Measurements from ENCODE around the gene PRR7. TPM values are rescaled to one million over a fixed set of nuclear protein-coding genes. Genes with fewer than 3 reads are reported as not detected.

PRR7 gene
- total and polyA plus RNA-seq, 8 donors, result 0.61 to 3.7 (median 1.1) TPM; not detected in 4

GRCh38 chr5:177504086-177505056 lies 57.8 kb downstream of the PRR7 start:
- H3K36me3 ChIP-seq, result peaks cover 0 to 22% (median 12%) of the 10 kb centered on the region in 4 donors
- WGBS, 5 donors, result 85 to 92% (median 91%) methylated on average over 23 to 47 of the region's 47 CpGs
- no peak for DNase-seq
- H3K9me3 ChIP-seq, result no peaks in the 10 kb centered on the region
- no peaks in the 10 kb centered on the region for H3K27me3 ChIP-seq
- H3K27ac ChIP-seq, result no peak overlapping the region
- no peak for TF ChIP-seq POLR2A (IDR thresholded peaks at IDR 0.05)
- TF ChIP-seq, protein P1, sequence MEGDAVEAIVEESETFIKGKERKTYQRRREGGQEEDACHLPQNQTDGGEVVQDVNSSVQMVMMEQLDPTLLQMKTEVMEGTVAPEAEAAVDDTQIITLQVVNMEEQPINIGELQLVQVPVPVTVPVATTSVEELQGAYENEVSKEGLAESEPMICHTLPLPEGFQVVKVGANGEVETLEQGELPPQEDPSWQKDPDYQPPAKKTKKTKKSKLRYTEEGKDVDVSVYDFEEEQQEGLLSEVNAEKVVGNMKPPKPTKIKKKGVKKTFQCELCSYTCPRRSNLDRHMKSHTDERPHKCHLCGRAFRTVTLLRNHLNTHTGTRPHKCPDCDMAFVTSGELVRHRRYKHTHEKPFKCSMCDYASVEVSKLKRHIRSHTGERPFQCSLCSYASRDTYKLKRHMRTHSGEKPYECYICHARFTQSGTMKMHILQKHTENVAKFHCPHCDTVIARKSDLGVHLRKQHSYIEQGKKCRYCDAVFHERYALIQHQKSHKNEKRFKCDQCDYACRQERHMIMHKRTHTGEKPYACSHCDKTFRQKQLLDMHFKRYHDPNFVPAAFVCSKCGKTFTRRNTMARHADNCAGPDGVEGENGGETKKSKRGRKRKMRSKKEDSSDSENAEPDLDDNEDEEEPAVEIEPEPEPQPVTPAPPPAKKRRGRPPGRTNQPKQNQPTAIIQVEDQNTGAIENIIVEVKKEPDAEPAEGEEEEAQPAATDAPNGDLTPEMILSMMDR (IDR thresholded peaks at IDR 0.05), result no peak
- no peak overlapping the region for H3K4me3 ChIP-seq
- peaks cover 0 to 18% (median 9%) of the 10 kb centered on the region in 4 donors for H3K4me1 ChIP-seq
- intact Hi-C loops (cut with DNase I; ENCODE audit: low total_unique reads), result loop anchor here (5.0 kb wide), 1 partner anchor 112 kb away; no protein-coding TSS in a partner anchor

GRCh38 chr5:177505075-177505474 lies 58.5 kb downstream of the PRR7 start:
- no peak overlapping the region for H3K4me3 ChIP-seq
- 95 to 100% (median 98%) methylated on average over 3 to 4 of the region's 4 CpGs for WGBS, 5 donors
- no peak for DNase-seq
- intact Hi-C loops (cut with DNase I; ENCODE audit: low total_unique reads), result no loop called here
- no peak overlapping the region for H3K27ac ChIP-seq
- H3K27me3 ChIP-seq, result no peaks in the 10 kb centered on the region
- H3K9me3 ChIP-seq, result no peaks in the 10 kb centered on the region
- H3K4me1 ChIP-seq, result peaks cover 0 to 25% (median 12%) of the 10 kb centered on the region in 4 donors
- peaks cover 0 to 22% (median 13%) of the 10 kb centered on the region in 4 donors for H3K36me3 ChIP-seq
- TF ChIP-seq POLR2A (IDR thresholded peaks at IDR 0.05) (no peak), EP300 (IDR thresholded peaks at IDR 0.05) (no peak), POLR2AphosphoS5 (IDR thresholded peaks at IDR 0.05) (no peak)
- TF ChIP-seq, protein P1 (IDR thresholded peaks at IDR 0.05), result no peak

Other genes starting within 250 kb of the PRR7 start
- gene RAB24, start 143.1 kb upstream of the PRR7 start, total RNA-seq, result 10 to 100 TPM in 4 of 5 donors, 1 to 10 TPM in 1; 1.8 to 87.2 (median 12.3) TPM
- 10 to 100 TPM; 31.5 to 65.3 (median 33.7) TPM for gene RAB24, start 143.1 kb upstream of the PRR7 start, polyA plus RNA-seq
- 100 to 1,000 TPM in 3 of 5 donors, 10 to 100 TPM in 2; 82.4 to 201 (median 127) TPM for gene PRELID1, start 143.0 kb upstream of the PRR7 start, total RNA-seq
- gene PRELID1, start 143.0 kb upstream of the PRR7 start, polyA plus RNA-seq, result 100 to 1,000 TPM; 140 to 177 (median 171) TPM
- 10 to 100 TPM in 4 of 5 donors, 1 to 10 TPM in 1; 6.8 to 86.9 (median 25.0) TPM for gene MXD3, start 134.9 kb upstream of the PRR7 start, total RNA-seq
- 10 to 100 TPM in 2 of 3 donors, 1 to 10 TPM in 1; 7.6 to 17.8 (median 15.0) TPM for gene MXD3, start 134.9 kb upstream of the PRR7 start, polyA plus RNA-seq
- gene LMAN2, start 95.1 kb upstream of the PRR7 start, total RNA-seq, result 100 to 1,000 TPM in 3 of 5 donors, 10 to 100 TPM in 2; 73.5 to 621 (median 187) TPM
- 100 to 1,000 TPM in 1 of 3 donors, 10 to 100 TPM in 2; 92.9 to 135 (median 98.0) TPM for gene LMAN2, start 95.1 kb upstream of the PRR7 start, polyA plus RNA-seq
- 100 to 1,000 TPM in 1 of 5 donors, 10 to 100 TPM in 1, 1 to 10 TPM in 2, not detected in 1; 4.2 to 100 (median 12.5) TPM for gene RGS14, start 88.9 kb upstream of the PRR7 start, total RNA-seq
- gene RGS14, start 88.9 kb upstream of the PRR7 start, polyA plus RNA-seq, result 10 to 100 TPM; 19.0 to 34.3 (median 26.9) TPM
- gene SLC34A1, start 62.4 kb upstream of the PRR7 start, total RNA-seq, result not detected
- under 1 TPM in 1 of 3 donors, not detected in 2; 0.10 TPM for gene SLC34A1, start 62.4 kb upstream of the PRR7 start, polyA plus RNA-seq
- gene PFN3, start 46.2 kb upstream of the PRR7 start, total RNA-seq, result not detected
- gene PFN3, start 46.2 kb upstream of the PRR7 start, polyA plus RNA-seq, result not detected
- gene F12, start 37.2 kb upstream of the PRR7 start, total RNA-seq, result 10 to 100 TPM in 2 of 5 donors, not detected in 3; 52.4 to 68.3 TPM
- gene F12, start 37.2 kb upstream of the PRR7 start, polyA plus RNA-seq, result 10 to 100 TPM in 1 of 3 donors, under 1 TPM in 1, not detected in 1; 0.50 to 13.6 TPM
- gene GRK6, start 20.1 kb upstream of the PRR7 start, total RNA-seq, result 10 to 100 TPM in 4 of 5 donors, 1 to 10 TPM in 1; 1.8 to 91.2 (median 19.1) TPM
- 10 to 100 TPM; 14.6 to 20.2 (median 16.2) TPM for gene GRK6, start 20.1 kb upstream of the PRR7 start, polyA plus RNA-seq
- 10 to 100 TPM; 15.2 to 78.1 (median 53.3) TPM for gene DBN1, start 26.8 kb downstream of the PRR7 start, total RNA-seq
- 10 to 100 TPM; 14.7 to 31.3 (median 22.7) TPM for gene DBN1, start 26.8 kb downstream of the PRR7 start, polyA plus RNA-seq
- gene PDLIM7, start 50.8 kb downstream of the PRR7 start, total RNA-seq, result 100 to 1,000 TPM in 2 of 5 donors, 10 to 100 TPM in 3; 14.6 to 126 (median 97.0) TPM
- 100 to 1,000 TPM in 1 of 3 donors, 10 to 100 TPM in 2; 43.5 to 142 (median 76.6) TPM for gene PDLIM7, start 50.8 kb downstream of the PRR7 start, polyA plus RNA-seq
- gene DOK3, start 63.0 kb downstream of the PRR7 start, total RNA-seq, result 10 to 100 TPM in 1 of 5 donors, 1 to 10 TPM in 2, under 1 TPM in 1, not detected in 1; 0.43 to 31.2 (median 3.9) TPM
- 1 to 10 TPM; 2.4 to 6.0 (median 4.9) TPM for gene DOK3, start 63.0 kb downstream of the PRR7 start, polyA plus RNA-seq
- 100 to 1,000 TPM in 3 of 5 donors, 10 to 100 TPM in 2; 54.9 to 263 (median 128) TPM for gene DDX41, start 70.1 kb downstream of the PRR7 start, total RNA-seq
- 10 to 100 TPM; 65.3 to 72.9 (median 71.0) TPM for gene DDX41, start 70.1 kb downstream of the PRR7 start, polyA plus RNA-seq
- 100 to 1,000 TPM in 3 of 5 donors, 10 to 100 TPM in 2; 40.4 to 316 (median 143) TPM for gene FAM193B, start 107.7 kb downstream of the PRR7 start, total RNA-seq
- gene FAM193B, start 107.7 kb downstream of the PRR7 start, polyA plus RNA-seq, result 100 to 1,000 TPM; 106 to 140 (median 136) TPM
- 100 to 1,000 TPM in 1 of 5 donors, 10 to 100 TPM in 3, 1 to 10 TPM in 1; 9.3 to 107 (median 85.3) TPM for gene TMED9, start 145.4 kb downstream of the PRR7 start, total RNA-seq
- gene TMED9, start 145.4 kb downstream of the PRR7 start, polyA plus RNA-seq, result 100 to 1,000 TPM in 1 of 3 donors, 10 to 100 TPM in 2; 39.9 to 115 (median 99.8) TPM
- gene B4GALT7, start 153.3 kb downstream of the PRR7 start, total RNA-seq, result 10 to 100 TPM in 3 of 5 donors, 1 to 10 TPM in 2; 3.5 to 29.0 (median 11.6) TPM
- gene B4GALT7, start 153.3 kb downstream of the PRR7 start, polyA plus RNA-seq, result 10 to 100 TPM; 14.2 to 23.3 (median 22.6) TPM